Neuronal stem cell (in vitro differentiated cells): ENCODE results near the gene DIO3.

Source experiments
- DNase-seq: peaks from one replicate; pipeline ENCODE4 v3.0.0-alpha.2; 2013; ENCODE audit warnings: low spot score
- H2AFZ ChIP-seq: one replicate; pipeline ENCODE4 v1.6.1; 2013; ENCODE audit warnings: mild to moderate bottlenecking, low read length, inconsistent platforms
- H2AK5ac ChIP-seq: 2 replicates; pipeline ENCODE4 v1.6.1; 2013; ENCODE audit warnings: low read depth, mild to moderate bottlenecking, inconsistent platforms, low read length, moderate library complexity, mixed read lengths
- H2BK120ac ChIP-seq: 2 replicates; pipeline ENCODE4 v1.6.1; 2013; ENCODE audit warnings: low read depth, mild to moderate bottlenecking, inconsistent platforms, low read length, moderate library complexity, mixed read lengths
- H2BK12ac ChIP-seq: one replicate; pipeline ENCODE4 v1.6.1; 2013; ENCODE audit warnings: low read length, inconsistent platforms
- H2BK15ac ChIP-seq: 2 replicates; pipeline ENCODE4 v1.6.1; 2013; ENCODE audit warnings: mild to moderate bottlenecking, low read length, inconsistent platforms, mixed read lengths
- H2BK5ac ChIP-seq: one replicate; pipeline ENCODE4 v1.6.1; 2013; ENCODE audit warnings: inconsistent platforms, mild to moderate bottlenecking, low read length, moderate library complexity
- H3K14ac ChIP-seq: one replicate; pipeline ENCODE4 v1.6.1; 2013; ENCODE audit warnings: low read length, inconsistent platforms
- H3K18ac ChIP-seq: 2 replicates; pipeline ENCODE4 v1.6.1; 2013; ENCODE audit warnings: low read length, inconsistent platforms
- H3K23ac ChIP-seq: 2 replicates; pipeline ENCODE4 v1.6.1; 2013; ENCODE audit warnings: low read depth, mild to moderate bottlenecking, mixed read lengths, low read length, inconsistent platforms; ENCODE audit not compliant: poor library complexity
- H3K27ac ChIP-seq: replicated peaks from 3 replicates; pipeline ENCODE4 v1.5.1; 2013; ENCODE audit warnings: low read length, inconsistent platforms
- H3K27me3 ChIP-seq, 3 experiments: 2 replicates each; pipeline ENCODE4 v1.6.1; 2013; ENCODE audit warnings: low read length in 3 of 3, mild to moderate bottlenecking in 2 of 3, inconsistent platforms in 1 of 3, low read depth in 1 of 3, mixed read lengths in 1 of 3, moderate library complexity in 1 of 3; ENCODE audit not compliant: control insufficient read depth in 3 of 3, insufficient read depth in 3 of 3
- H3K36me3 ChIP-seq, 2 donors: replicated peaks in 1 of 2; 2 replicates each; pipeline ENCODE4 v1.6.1; 2013; ENCODE audit warnings: low read length in 2 of 2; ENCODE audit not compliant: control insufficient read depth in 2 of 2, insufficient read depth in 2 of 2
- H3K4ac ChIP-seq: 2 replicates; pipeline ENCODE4 v1.6.1; 2013; ENCODE audit warnings: inconsistent platforms, mild to moderate bottlenecking, low read length, moderate library complexity
- H3K4me1 ChIP-seq, 2 donors: 1 replicate in 1 of 2; 2 replicates in 1 of 2; pipeline ENCODE4 v1.6.1; 2013; ENCODE audit warnings: low read length in 2 of 2, low read depth in 1 of 2; ENCODE audit not compliant: control insufficient read depth in 2 of 2, insufficient read depth in 1 of 2
- H3K4me2 ChIP-seq: one replicate; pipeline ENCODE4 v1.6.1; 2013; ENCODE audit warnings: mild to moderate bottlenecking, low read length, inconsistent platforms; ENCODE audit not compliant: insufficient read depth, poor library complexity, severe bottlenecking
- H3K4me3 ChIP-seq, 2 donors: 2 replicates each; pipeline ENCODE4 v1.5.1; 2013; ENCODE audit warnings: low read length in 2 of 2, mild to moderate bottlenecking in 2 of 2, inconsistent platforms in 1 of 2, moderate library complexity in 1 of 2
- H3K79me1 ChIP-seq: one replicate; pipeline ENCODE4 v1.6.1; 2013; ENCODE audit warnings: low read depth, mild to moderate bottlenecking, inconsistent platforms, low read length, moderate library complexity
- H3K9ac ChIP-seq: one replicate; pipeline ENCODE4 v1.6.1; 2013; ENCODE audit warnings: mild to moderate bottlenecking, low read depth, low read length, inconsistent platforms; ENCODE audit not compliant: poor library complexity
- H3K9me3 ChIP-seq, 2 donors: replicated peaks in 1 of 2; 2 replicates each; pipeline versions ENCODE3 to v1.6.1; 2013; ENCODE audit warnings: low read length in 2 of 2, mild to moderate bottlenecking in 2 of 2, inconsistent platforms in 1 of 2, low read depth in 1 of 2, mixed read lengths in 1 of 2, moderate library complexity in 1 of 2; ENCODE audit not compliant: control insufficient read depth in 2 of 2, insufficient read depth in 1 of 2
- H4K8ac ChIP-seq: one replicate; pipeline ENCODE4 v1.6.1; 2013; ENCODE audit warnings: low read depth, mild to moderate bottlenecking, inconsistent platforms, low read length, moderate library complexity
- H4K91ac ChIP-seq: one replicate; pipeline ENCODE4 v1.6.1; 2013; ENCODE audit warnings: low read length, low read depth, mild to moderate bottlenecking, inconsistent platforms; ENCODE audit not compliant: poor library complexity
- WGBS, 2 donors: extraction: QIAGEN DNeasy Blood & Tissue Kit; methylation state at CpG; one replicate each; pipeline ENCODE4 v1.1.7; 2013; ENCODE audit warnings: missing lambda C conversion rate in 2 of 2, mixed read lengths in 1 of 2; ENCODE audit not compliant: insufficient read length in 2 of 2, insufficient replicate concordance in 1 of 2; ENCODE audit errors: extremely low coverage in 2 of 2; 5-methylcytosine and 5-hydroxymethylcytosine counted together

The DIO3 gene

GRCh38 chr14:101538878-101539277 lies 22.4 kb upstream of the DIO3 start:
- Histone ChIP-seq H3K36me3 (no peaks in the 10 kb centered on the region), H2BK12ac (no peak overlapping the region), H2BK15ac (peak overlapping the region; percentile 33), H3K14ac (no peak overlapping the region), H3K4ac (no peak overlapping the region), H3K27me3 (peaks cover 0 to 7% (median 3%) of the 10 kb centered on the region in 3 experiments), H3K9me3 (peaks cover 0 to 4% of the 10 kb centered on the region in 2 donors), H2AFZ (peak overlapping the region; percentile 22), H3K79me1 (no peaks in the 10 kb centered on the region), H3K23ac (no peak overlapping the region), H2AK5ac (peak overlapping the region; percentile 99), H3K27ac (no peak overlapping the region), H4K8ac (no peak overlapping the region), H2BK120ac (no peak overlapping the region), H3K9ac (no peak overlapping the region), H4K91ac (no peak overlapping the region), H3K4me2 (no peak overlapping the region), H3K18ac (peak overlapping the region; percentile 70), H3K4me3 (no peak overlapping the region), H2BK5ac (no peak overlapping the region), H3K4me1 (peaks cover 0 to 2% of the 10 kb centered on the region in 2 donors)
- no CpG with 5 or more reads among the region's 5 CpGs for WGBS, 2 donors
- no peak for DNase-seq

GRCh38 chr14:101539880-101540279 lies 21.4 kb upstream of the DIO3 start:
- Histone ChIP-seq H3K4me1 (peaks cover 0 to 2% of the 10 kb centered on the region in 2 donors), H3K14ac (no peak overlapping the region), H3K36me3 (no peaks in the 10 kb centered on the region), H3K23ac (no peak overlapping the region), H3K27me3 (peaks cover 0 to 7% (median 3%) of the 10 kb centered on the region in 3 experiments), H2BK120ac (no peak overlapping the region), H2AFZ (peak overlapping the region; percentile 14), H2AK5ac (no peak overlapping the region), H3K4ac (no peak overlapping the region), H3K9ac (no peak overlapping the region), H3K79me1 (no peaks in the 10 kb centered on the region), H4K91ac (no peak overlapping the region), H2BK15ac (no peak overlapping the region), H3K4me3 (no peak overlapping the region), H2BK5ac (no peak overlapping the region), H4K8ac (no peak overlapping the region), H3K18ac (peak overlapping the region; percentile 89), H3K4me2 (no peak overlapping the region), H3K27ac (no peak overlapping the region), H3K9me3 (peaks cover 0 to 6% of the 10 kb centered on the region in 2 donors), H2BK12ac (no peak overlapping the region)
- no peak for DNase-seq
- WGBS, 2 donors: no CpG with 5 or more reads among the region's 11 CpGs

GRCh38 chr14:101540481-101541462 lies 20.5 kb upstream of the DIO3 start:
- WGBS, 2 donors: no CpG with 5 or more reads among the region's 22 CpGs
- peak overlapping the region; percentile 20 for H2AK5ac ChIP-seq
- no peak overlapping the region for H3K4me3 ChIP-seq
- peaks cover 0 to 2% of the 10 kb centered on the region in 2 donors for H3K4me1 ChIP-seq
- no peak overlapping the region for H3K4me2 ChIP-seq
- H2BK120ac ChIP-seq: no peak overlapping the region
- peak overlapping the region; percentile 84 for H3K14ac ChIP-seq
- peak overlapping the region; percentile 14 for H2AFZ ChIP-seq
- H3K27me3 ChIP-seq: peaks cover 0 to 7% (median 3%) of the 10 kb centered on the region in 3 experiments
- H3K23ac ChIP-seq: no peak overlapping the region
- peaks cover 0 to 6% of the 10 kb centered on the region in 2 donors for H3K9me3 ChIP-seq
- H2BK12ac ChIP-seq: no peak overlapping the region
- H3K9ac ChIP-seq: no peak overlapping the region
- peak overlapping the region; percentile 44 for H4K8ac ChIP-seq
- H3K36me3 ChIP-seq: no peaks in the 10 kb centered on the region
- no peaks in the 10 kb centered on the region for H3K79me1 ChIP-seq
- H3K18ac ChIP-seq: peak overlapping the region; percentile 89
- DNase-seq: no peak
- H3K4ac ChIP-seq: no peak overlapping the region
- no peak overlapping the region for H4K91ac ChIP-seq
- peak overlapping the region; percentile 79 for H2BK15ac ChIP-seq
- H2BK5ac ChIP-seq: peak overlapping the region; percentile 54
- no peak overlapping the region for H3K27ac ChIP-seq

- no peak for DNase-seq
- H3K4ac ChIP-seq: no peak overlapping the region
- H2BK120ac ChIP-seq: no peak overlapping the region
- no peak overlapping the region for H4K8ac ChIP-seq
- peaks cover 0 to 2% of the 10 kb centered on the region in 2 donors for H3K4me1 ChIP-seq
- no peak overlapping the region for H3K4me2 ChIP-seq
- peaks cover 0 to 4% of the 10 kb centered on the region in 2 donors for H3K9me3 ChIP-seq
- no peak overlapping the region for H3K27ac ChIP-seq
- H2BK15ac ChIP-seq: no peak overlapping the region
- H3K23ac ChIP-seq: no peak overlapping the region
- no peak overlapping the region for H4K91ac ChIP-seq
- H3K79me1 ChIP-seq: no peaks in the 10 kb centered on the region
- no peak overlapping the region for H3K9ac ChIP-seq
- H3K18ac ChIP-seq: peak overlapping the region; percentile 41
- H2AK5ac ChIP-seq: no peak overlapping the region
- no peak overlapping the region for H3K14ac ChIP-seq
- H3K36me3 ChIP-seq: no peaks in the 10 kb centered on the region
- H2AFZ ChIP-seq: no peak overlapping the region
- no peak overlapping the region for H2BK12ac ChIP-seq
- no peak overlapping the region for H2BK5ac ChIP-seq
- WGBS, 2 donors: no CpG with 5 or more reads among the region's 9 CpGs
- peaks cover 0 to 7% (median 0%) of the 10 kb centered on the region in 3 experiments for H3K27me3 ChIP-seq
- no peak overlapping the region for H3K4me3 ChIP-seq
Measured at GRCh38 chr14:101542391-101542790, 18.9 kb upstream of the DIO3 start.
